Thymus (tissue), 11 donors: Measurements from ENCODE around the gene FRAT1. TPM values are rescaled to one million over a fixed set of nuclear protein-coding genes. Genes with fewer than 3 reads are reported as not detected.

ENCODE experiments used
- DNase-seq, 9 donors: peaks; one replicate each; pipeline ENCODE4 v3.0.0-alpha.2; 2013; ENCODE audit warnings: low spot score in 9 of 9, low read depth in 6 of 9, missing footprints in 1 of 9
- H3K27ac ChIP-seq, 2 donors: one replicate each; pipeline ENCODE4 v1.5.1; 2013; ENCODE audit warnings: control low read depth in 1 of 2, low read depth in 1 of 2, low read length in 1 of 2, mild to moderate bottlenecking in 1 of 2, moderate library complexity in 1 of 2
- H3K27me3 ChIP-seq, 2 donors: one replicate each; pipeline ENCODE4 v1.5.1; 2013; ENCODE audit warnings: low read length in 1 of 2; ENCODE audit not compliant: control insufficient read depth in 2 of 2, insufficient read depth in 1 of 2
- H3K36me3 ChIP-seq, 2 donors: one replicate each; pipeline ENCODE4 v1.5.1; 2013; ENCODE audit warnings: low read length in 1 of 2, mild to moderate bottlenecking in 1 of 2, moderate library complexity in 1 of 2; ENCODE audit not compliant: control insufficient read depth in 2 of 2, insufficient read depth in 2 of 2
- H3K4me1 ChIP-seq, 2 donors: one replicate each; pipeline ENCODE4 v1.5.1; 2013; ENCODE audit warnings: low read length in 2 of 2; ENCODE audit not compliant: control insufficient read depth in 2 of 2, insufficient read depth in 2 of 2
- H3K4me3 ChIP-seq, 2 donors: one replicate each; pipeline ENCODE4 v1.5.1; 2013; ENCODE audit warnings: low read length in 2 of 2, control low read depth in 1 of 2, mild to moderate bottlenecking in 1 of 2
- H3K9me3 ChIP-seq, 2 donors: one replicate each; pipeline ENCODE4 v1.5.1; 2013; ENCODE audit warnings: low read length in 1 of 2, mild to moderate bottlenecking in 1 of 2; ENCODE audit not compliant: control insufficient read depth in 2 of 2, insufficient read depth in 1 of 2
- WGBS: extraction: QIAGEN DNeasy Blood & Tissue Kit; methylation state at CpG from one replicate; pipeline ENCODE4 v1.1.7; 2013; 5-methylcytosine and 5-hydroxymethylcytosine counted together
- polyA plus RNA-seq: library from polyadenylated mRNA; stranded (reverse); fragments of 200-250 nt; gene quantifications from one replicate; pipeline ENCODE4 v1.2.3, GENCODE V29; 2013
- total RNA-seq: library from RNA; stranded (reverse); fragments of 120-200 nt; gene quantifications from one replicate; pipeline ENCODE4 v1.2.4, GENCODE V29; 2013
- donor health status: healthy.

The FRAT1 gene
- total and polyA plus RNA-seq, 2 donors = 4.7 to 6.3 TPM

DNA sequence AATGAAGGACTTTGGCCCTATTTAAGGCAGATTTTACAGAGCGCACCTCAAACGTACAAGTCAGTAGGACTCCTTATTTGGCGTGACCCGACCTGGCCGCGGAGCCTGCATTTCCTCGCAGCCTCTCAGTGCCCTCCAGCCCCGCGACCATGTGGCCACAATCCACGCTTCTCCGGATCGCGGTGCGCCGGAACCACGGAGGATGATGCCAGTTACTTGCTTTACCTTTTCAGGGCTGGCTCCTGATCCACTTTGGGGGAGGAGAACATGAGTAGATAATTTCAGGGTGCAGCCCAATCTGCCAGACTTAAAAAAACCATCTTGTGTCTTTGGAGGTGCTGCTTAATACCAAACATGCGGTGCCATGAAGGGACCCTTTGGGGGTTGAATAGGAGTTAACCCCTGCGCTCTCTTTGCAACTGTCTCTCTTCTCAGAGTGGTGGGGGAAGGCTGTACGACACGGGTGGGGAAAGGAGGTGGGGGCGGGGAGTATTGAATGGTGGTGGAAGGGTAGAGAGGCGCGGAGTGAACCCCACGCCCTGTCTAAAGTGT is 1.5 kb downstream of the FRAT1 start:
- peaks cover 10 to 22% of the 10 kb centered on the region in 2 donors for H3K4me1 ChIP-seq
- 7% methylated on average over 24 of the region's 24 CpGs for WGBS
- DNase-seq = peak in 1 of 9 donors; percentile 34
- H3K27me3 ChIP-seq = peaks cover 0 to 30% of the 10 kb centered on the region in 2 donors
- H3K4me3 ChIP-seq = peak overlapping the region; percentile 54 to 81
- no peak overlapping the region for H3K27ac ChIP-seq
- H3K36me3 ChIP-seq = no peaks in the 10 kb centered on the region
- peaks cover 0 to 2% of the 10 kb centered on the region in 2 donors for H3K9me3 ChIP-seq

DNA sequence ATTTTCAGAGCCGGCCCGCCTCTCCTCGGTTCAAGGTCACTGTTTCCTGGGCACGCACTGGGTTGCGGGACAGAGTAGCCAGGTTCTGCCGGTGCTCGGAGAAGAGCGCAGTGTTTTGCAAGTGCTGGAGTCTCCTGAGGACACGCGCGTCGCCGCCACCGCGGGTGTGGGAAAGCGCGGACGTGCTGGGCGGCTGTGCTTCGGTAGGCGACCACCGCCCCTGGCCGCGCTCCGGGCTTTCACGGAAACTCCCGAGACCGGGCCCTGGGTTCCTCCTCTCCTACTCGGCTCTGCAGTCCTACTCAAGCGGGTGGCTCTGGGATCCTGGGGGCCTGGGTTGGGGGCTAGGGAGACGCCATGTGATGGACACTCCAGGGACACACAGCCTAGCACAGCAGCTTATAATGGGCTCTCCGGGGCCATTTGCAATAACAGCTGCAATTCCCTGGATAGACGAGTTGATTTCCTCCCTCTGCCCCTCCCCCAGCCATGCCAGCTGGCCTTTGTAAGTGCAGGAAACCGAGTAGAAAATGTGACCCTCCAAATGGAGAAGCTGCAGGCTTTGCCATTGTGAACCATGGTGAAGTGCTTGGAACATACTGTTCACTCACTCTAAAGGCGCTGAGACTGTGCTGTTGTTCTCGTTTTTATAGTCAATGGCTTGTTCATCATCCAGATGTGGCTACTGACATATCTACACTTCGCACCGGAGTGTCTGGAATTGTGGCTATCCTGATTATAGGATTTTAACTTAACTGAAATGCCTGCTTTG is 2.1 kb downstream of the FRAT1 start:
- Histone ChIP-seq H3K36me3 (no peaks in the 10 kb centered on the region), H3K27ac (peak overlapping the region in 1 of 2 donors; percentile 9), H3K4me1 (peaks cover 10 to 22% of the 10 kb centered on the region in 2 donors), H3K9me3 (peaks cover 0 to 2% of the 10 kb centered on the region in 2 donors), H3K27me3 (peaks cover 0 to 30% of the 10 kb centered on the region in 2 donors), H3K4me3 (peak overlapping the region; percentile 54 to 81)
- DNase-seq = peak in 1 of 9 donors; percentile 26
- WGBS = 12% methylated on average over 38 of the region's 38 CpGs

DNA sequence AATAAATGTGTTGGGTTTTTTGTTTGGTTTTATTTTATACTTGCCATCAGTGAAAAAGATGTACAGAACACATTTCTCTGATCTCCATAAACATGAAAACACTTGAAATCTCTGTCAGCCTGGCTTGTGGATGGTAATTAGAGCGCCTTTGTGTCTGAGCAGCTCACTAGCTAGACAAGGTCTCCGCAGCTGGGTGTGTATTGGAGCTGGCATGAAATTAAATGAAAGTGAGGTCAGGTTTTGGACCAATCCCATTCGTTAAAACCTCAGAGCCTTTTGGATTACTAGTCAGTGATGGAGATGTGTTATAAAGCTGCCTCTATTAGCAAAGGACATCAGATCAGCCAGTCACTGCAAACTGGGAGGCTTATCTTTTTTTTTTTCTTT is 2.7 kb downstream of the FRAT1 start:
- H3K4me1 ChIP-seq = peaks cover 10 to 22% of the 10 kb centered on the region in 2 donors
- H3K27ac ChIP-seq = no peak overlapping the region
- no peak for DNase-seq
- 91% methylated on average over 3 of the region's 3 CpGs for WGBS
- peaks cover 0 to 30% of the 10 kb centered on the region in 2 donors for H3K27me3 ChIP-seq
- peak overlapping the region; percentile 54 to 81 for H3K4me3 ChIP-seq
- no peaks in the 10 kb centered on the region for H3K36me3 ChIP-seq
- H3K9me3 ChIP-seq = peaks cover 0 to 2% of the 10 kb centered on the region in 2 donors

DNA sequence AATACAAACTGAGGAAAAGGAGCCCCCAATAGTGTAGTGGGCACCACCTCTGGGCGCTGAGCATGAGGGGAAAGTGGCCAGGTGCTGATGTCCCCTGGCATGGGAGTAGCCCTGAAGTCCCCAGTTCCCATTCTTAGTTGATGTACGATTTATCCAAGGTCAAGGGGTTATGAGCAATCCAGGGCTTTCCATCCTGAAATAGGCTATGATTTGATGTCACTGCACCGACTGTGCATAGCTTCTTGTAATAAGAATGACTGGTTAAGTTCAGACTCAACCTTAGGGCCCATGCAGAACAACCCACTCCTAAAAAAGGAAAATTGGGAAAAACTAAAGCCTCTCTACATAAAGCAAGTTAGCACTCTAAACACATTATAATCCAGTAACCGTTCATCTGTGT is 4.4 kb downstream of the FRAT1 start:
- Histone ChIP-seq H3K4me1 (peaks cover 10 to 19% of the 10 kb centered on the region in 2 donors), H3K9me3 (peaks cover 0 to 2% of the 10 kb centered on the region in 2 donors), H3K27me3 (peaks cover 0 to 30% of the 10 kb centered on the region in 2 donors), H3K27ac (no peak overlapping the region), H3K36me3 (no peaks in the 10 kb centered on the region), H3K4me3 (no peak overlapping the region)
- WGBS = 97% methylated on average over 4 of the region's 4 CpGs
- DNase-seq = no peak

GRCh38 chr10:97325754-97326153 is 6.7 kb downstream of the FRAT1 start:
- Histone ChIP-seq H3K36me3 (peaks cover 0 to 8% of the 10 kb centered on the region in 2 donors), H3K9me3 (peaks cover 0 to 2% of the 10 kb centered on the region in 2 donors), H3K4me3 (no peak overlapping the region), H3K4me1 (peaks cover 8 to 9% of the 10 kb centered on the region in 2 donors), H3K27me3 (peaks cover 0 to 19% of the 10 kb centered on the region in 2 donors), H3K27ac (no peak overlapping the region)
- DNase-seq = no peak
- 91% methylated on average over 9 of the region's 9 CpGs for WGBS

- H3K27ac ChIP-seq = no peak overlapping the region
- no peaks in the 10 kb centered on the region for H3K9me3 ChIP-seq
- no peak for DNase-seq
- H3K4me1 ChIP-seq = peaks cover 13 to 14% of the 10 kb centered on the region in 2 donors
- peaks cover 0 to 12% of the 10 kb centered on the region in 2 donors for H3K36me3 ChIP-seq
- WGBS = 96% methylated on average over 7 of the region's 7 CpGs
- H3K27me3 ChIP-seq = peaks cover 0 to under 1% of the 10 kb centered on the region in 2 donors
- H3K4me3 ChIP-seq = no peak overlapping the region
These were observed 8.6 kb downstream of the FRAT1 start for GRCh38 chr10:97327348-97328294.

- 94% methylated on average over 3 of the region's 3 CpGs for whole genome bisulfite sequencing
- no peak overlapping the region for H3K4me3 ChIP-seq
- no peaks in the 10 kb centered on the region for H3K9me3 ChIP-seq
- no peak overlapping the region for H3K27ac ChIP-seq
- H3K27me3 ChIP-seq = no peaks in the 10 kb centered on the region
- no peak for DNase-seq
- peaks cover 20 to 25% of the 10 kb centered on the region in 2 donors for H3K4me1 ChIP-seq
- H3K36me3 ChIP-seq = peaks cover 0 to 12% of the 10 kb centered on the region in 2 donors
These were observed 9.8 kb downstream of the FRAT1 start for GRCh38 chr10:97328646-97329453.

DNA sequence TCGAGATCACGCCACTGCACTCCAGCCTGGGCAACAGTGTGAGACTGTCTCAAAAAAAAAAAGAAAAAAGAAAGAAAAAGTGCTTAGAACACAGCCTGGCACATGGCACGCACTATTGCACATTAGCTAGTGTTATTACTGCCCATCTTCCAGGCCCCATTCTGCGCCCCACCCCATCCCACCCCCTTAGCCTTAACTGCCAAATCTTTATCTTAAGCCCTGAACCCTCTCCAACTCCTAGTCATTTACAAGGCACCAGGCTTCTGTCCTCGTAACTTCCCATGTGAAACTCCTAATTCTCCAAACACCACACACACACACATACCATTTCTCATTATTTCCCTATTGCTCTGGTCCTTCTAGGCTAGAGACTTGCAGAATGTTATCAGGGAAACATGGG is 10.7 kb downstream of the FRAT1 start:
- Histone ChIP-seq H3K9me3 (no peaks in the 10 kb centered on the region), H3K36me3 (peaks cover 0 to 12% of the 10 kb centered on the region in 2 donors), H3K27ac (no peak overlapping the region), H3K4me1 (peaks cover 20 to 25% of the 10 kb centered on the region in 2 donors), H3K27me3 (no peaks in the 10 kb centered on the region), H3K4me3 (no peak overlapping the region)
- DNase-seq = no peak
- WGBS = 98% methylated on average over 5 of the region's 5 CpGs
